HG02870 (cell line): ENCODE measurements around the gene FAM78B.

Source experiments
- ATAC-seq: cut with Tn5 transposase; IDR thresholded peaks from one replicate; pipeline ENCODE4 v1.9.1; 2021; ENCODE audit warnings: mild to moderate bottlenecking, moderate library complexity; ENCODE audit not compliant: unreplicated experiment

The FAM78B gene, protein sequence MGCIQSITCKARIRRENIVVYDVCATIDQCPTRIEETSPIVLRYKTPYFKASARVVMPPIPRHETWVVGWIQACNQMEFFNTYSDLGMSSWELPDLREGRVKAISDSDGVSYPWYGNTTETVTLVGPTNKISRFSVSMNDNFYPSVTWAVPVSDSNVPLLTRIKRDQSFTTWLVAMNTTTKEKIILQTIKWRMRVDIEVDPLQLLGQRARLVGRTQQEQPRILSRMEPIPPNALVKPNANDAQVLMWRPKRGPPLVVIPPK

DNA sequence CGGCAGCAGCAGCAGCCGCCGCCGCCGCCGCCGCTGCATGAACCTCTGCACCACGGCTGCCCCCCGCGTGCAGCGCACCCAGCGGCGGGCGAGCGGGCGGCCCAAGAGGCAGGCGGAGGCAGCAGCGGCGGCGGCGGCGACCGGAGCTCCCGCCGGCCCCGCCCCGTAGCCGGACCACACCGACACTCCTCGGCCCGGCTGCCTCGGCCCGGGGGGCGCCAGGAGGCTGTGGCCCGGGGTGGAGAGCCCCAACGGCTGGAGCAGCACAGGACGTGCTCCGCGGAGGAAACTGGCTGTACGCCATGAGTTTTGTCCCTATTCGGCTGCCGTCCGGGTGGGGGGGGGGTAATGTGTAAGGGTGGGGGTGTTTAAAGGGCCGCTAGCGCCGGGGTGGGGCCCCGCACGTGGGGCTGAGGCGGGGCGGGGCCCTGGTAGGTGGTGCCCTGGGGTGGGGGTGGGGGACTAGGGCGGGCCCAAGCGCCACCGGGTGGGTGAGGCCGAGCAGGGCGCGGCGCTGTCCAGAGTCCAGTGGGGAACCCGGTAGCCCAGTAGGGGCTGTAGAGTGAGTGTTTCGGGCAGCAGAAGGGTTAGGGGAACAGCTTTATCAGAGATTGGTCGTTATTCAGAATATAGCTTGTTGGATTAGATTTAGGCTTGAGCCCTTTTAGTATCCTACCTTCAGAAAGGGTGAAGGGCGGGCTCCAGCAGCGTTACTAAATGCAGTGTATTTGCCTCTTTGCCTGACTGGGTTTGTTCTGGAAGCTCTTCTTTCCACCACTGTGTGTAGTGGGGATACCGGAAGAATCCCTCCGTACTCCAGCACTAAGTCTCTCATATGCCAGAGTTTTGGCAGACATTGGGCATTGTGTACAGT, at the start of gene FAM78B:
FAM78B (minus strand) TSS at position 304 of the 874 bp plus-strand sequence. CDS start 753 bp downstream, outside the sequence.
- ATAC-seq, result peak; percentile 26

DNA sequence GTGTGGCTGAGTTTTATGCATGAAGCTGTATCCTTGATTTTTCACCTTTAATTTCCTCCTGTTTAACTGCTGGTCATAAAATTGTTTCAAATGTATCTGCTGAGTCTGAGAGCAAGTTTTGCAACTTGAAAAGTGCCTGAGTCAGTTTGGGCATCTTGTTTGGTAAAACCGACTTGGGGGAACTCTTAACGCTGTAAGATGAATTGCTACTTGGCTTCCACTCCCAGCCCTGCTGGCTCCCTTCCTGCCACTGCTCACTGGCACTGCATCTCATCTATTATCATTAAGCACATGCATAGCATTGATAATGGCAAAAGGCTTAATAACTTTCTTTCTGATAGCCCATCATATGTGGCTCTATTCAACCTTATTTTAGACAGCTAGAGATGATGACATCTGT, 35.7 kb upstream of the FAM78B start:
- ATAC-seq, result no peak

DNA sequence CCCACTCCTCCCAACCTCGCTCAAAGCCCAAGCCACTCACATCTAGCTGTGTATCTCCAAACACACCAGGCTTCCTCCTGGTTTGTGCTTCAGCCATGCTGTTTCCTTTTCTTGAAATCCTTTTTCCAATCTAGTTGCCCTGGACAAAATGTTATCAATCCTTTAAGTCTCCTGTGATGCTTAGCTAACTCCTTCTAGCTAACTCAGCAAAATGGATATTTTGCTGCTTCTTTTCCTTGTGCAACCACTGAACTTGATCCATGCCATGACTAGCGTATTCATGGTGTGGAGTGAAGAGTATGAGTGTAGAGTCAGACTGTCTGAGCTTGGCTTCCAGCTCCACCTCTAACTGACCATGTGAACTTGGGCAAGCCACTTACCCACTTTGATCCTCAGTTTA, 33.9 kb upstream of the FAM78B start:
- ATAC-seq, result no peak

DNA sequence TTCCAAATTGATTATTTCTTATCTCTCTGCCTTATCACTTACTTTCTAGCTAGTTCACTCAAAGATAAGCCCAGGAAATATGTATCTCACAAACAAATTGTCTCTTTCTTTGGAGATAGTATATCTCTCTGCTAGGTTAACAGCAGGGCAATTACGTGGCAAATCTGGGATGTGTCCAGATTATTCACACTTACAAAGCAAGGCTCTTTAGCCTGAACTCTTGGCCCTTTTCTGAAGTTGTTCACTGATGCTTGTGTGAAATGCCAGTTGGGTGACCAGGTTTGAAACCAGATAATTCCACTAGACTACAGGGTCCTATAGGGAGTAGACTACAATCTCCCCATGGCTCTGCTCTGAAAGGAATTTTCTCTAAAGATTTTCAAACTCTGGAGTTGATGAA, 30.8 kb upstream of the FAM78B start:
- no peak for ATAC-seq

DNA sequence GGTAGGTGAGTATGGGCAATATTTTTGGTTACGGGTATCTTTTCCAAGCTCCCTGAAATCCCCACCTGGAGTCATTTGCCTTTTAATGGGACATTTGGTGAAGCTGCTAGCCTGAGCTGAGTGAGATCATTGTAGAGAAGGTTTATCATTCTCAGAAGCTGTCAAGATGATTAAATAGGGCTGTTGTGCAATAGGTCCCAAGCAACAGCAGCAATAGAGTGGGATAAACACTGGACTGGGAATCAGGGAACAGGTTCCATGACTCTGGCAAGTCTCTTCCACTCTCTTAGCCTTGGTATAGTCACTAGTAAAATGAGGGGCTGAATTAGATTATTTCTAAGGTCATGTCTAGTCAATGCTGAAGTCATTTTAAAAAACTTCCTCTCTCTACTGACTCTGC, 30.3 kb upstream of the FAM78B start:
- ATAC-seq, result no peak

DNA sequence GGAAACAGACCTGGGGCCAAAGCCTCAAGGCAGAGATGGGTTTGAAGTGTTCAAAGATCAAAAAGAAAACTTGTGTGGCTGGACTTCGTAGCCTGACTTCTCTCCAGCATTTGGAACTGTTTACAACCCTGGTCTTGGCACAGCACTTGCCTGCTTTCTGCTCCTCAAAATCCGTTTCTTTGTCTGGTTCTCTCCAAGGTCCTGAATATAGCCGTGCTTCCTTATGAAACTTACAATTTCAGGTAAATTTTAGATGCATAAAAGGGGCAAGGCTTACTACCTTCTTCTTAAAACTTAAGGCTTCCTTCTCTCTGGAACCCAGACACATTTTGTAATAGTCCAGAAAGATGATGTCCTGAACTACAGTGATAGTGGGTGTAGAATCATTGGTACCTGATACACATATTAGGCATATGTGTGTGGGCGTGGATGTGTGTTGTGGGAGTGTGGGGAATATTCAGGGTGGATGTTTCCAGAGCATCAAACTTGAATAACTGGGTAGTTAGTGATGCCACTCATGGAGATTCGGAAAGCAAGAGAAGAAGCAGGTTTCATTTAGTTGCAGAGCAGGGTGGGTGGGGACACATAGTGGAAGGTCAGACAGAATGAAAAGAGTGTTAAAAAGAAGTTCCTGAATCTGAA, 26.4 kb upstream of the FAM78B start:
- no peak for ATAC-seq

DNA sequence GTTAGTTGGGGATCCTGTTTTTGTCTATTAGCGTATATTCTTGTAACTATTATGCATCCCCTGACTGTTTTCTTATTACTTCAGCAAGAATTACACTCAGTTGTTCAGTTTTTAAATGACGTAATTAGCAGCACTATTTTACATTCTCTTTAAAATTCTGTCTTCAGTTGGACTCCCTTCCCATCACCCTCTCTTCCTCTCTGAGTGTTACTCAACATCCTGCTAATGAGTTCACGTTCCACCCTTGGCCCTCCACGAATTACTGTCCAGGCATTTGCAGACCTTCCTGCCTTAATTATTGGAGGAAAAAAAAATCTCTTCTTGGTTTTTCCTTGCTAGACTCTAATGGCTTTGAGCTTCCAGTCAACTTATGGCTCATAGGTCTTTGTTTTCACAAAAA, 23.6 kb upstream of the FAM78B start:
- ATAC-seq, result no peak

DNA sequence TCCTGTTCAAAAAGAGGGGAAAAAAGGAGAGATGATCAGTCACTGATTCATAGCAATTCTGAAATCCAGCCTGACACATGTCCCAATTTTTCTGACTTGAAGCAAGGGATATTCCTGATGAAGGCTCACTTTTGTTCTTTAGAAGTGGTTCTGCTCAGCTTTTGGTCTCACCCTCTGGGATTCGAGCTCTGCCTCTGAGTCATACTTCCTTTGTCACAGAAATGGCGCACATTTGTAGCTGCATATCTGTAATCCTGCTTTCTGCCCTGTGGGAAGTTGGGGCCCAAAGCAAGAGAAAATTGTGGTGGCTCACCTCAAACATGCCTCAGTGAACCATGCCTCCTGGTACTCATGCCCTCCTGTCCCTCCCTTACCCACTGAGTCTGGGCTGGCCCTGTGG, 22.3 kb upstream of the FAM78B start:
- no peak for ATAC-seq

DNA sequence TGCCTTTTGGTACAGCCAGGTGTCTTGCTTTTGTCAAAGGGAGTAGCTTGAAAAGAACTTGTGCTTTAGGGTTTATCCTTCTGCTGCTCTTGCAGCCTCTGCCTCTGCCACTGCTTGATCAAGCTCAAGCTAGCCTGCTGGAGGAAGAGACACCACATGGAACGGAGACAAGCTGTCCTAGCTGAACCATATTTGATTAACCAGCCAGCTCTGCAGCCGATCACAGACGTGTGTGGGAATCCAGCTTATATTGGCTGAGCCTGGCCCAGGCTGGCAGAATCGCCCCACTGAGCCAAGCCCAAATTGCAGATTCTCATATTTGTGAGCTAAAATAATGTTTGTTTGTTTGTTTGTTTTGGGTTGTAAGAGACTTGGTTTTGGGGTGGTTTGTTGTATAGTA, 18.7 kb upstream of the FAM78B start:
- ATAC-seq, result no peak

DNA sequence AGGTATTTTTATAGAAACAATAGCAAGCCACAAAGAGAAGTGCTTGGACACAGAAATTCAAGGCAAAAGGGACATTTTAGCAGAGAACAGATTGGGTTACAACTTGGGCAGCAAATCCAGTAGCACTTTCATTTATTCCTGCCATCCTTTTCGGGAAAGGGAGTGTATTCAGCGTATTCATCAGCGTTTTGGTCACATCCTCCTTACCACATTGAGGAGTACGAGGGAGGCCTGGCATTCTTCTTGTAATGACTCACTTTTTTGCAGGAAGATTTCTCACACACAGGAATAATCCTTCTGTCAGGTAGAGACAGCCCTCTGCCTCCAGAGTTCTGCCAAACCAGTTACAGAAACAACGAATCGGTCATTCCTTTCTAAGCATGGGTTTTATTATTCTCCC, 18.1 kb upstream of the FAM78B start:
- no peak for ATAC-seq

DNA sequence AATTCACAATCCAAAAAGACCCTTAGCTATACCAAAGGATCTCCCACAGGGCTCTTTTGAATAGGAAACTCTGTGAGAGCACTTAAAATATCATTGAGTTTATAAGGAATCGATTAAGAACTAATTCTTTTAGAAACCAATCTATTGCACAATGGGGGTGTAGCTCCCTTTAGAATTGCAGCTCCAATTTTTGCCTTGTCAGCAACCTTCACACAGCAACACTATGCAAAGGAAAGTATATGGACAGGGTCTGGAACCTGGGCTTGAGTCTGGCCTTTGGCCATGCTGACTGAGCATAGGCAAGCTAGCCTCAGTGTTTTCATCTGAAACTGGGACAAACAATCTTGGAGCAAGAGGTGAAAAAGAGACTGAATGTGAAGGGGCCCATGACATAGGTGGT, 17.2 kb upstream of the FAM78B start:
- ATAC-seq, result no peak

DNA sequence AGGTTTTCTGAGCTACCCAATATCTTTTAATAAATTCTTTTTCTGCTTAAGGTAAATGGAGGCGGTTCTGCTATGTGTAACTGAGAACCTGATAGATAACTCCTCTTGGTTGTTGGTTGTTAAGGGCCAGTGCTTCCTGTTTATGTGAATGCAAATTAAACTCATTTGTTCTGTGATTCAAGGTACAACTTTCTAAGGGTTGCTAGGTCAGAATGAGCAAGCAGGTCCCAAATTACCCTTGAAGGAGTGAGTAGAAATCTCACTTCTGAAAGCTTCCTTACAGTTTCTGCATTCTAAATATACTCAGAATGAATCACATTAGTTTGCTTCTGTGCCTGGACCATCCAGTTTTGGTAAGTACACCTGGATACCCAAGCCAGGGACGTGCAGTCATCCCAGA, 15.5 kb upstream of the FAM78B start:
- peak; percentile 82 for ATAC-seq

DNA sequence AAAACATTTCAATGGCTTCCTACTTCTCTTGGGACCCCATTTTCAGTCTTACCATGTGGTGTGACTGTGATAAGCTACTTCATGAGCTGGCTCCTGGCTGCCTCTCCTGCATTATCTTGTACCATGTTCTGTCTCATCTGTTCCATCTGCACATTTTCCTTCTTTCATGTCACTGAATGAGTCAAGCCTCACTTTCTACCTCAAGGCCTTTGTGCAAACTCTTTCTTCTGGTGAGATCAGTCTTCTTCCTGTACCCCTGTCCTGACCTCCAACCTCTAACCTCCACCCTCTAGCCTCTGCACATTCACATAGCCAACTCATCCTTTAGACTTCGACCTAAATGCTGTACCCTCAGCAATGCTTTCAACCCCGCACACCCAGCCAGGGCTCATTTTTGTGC, 9.6 kb upstream of the FAM78B start:
- ATAC-seq, result no peak

DNA sequence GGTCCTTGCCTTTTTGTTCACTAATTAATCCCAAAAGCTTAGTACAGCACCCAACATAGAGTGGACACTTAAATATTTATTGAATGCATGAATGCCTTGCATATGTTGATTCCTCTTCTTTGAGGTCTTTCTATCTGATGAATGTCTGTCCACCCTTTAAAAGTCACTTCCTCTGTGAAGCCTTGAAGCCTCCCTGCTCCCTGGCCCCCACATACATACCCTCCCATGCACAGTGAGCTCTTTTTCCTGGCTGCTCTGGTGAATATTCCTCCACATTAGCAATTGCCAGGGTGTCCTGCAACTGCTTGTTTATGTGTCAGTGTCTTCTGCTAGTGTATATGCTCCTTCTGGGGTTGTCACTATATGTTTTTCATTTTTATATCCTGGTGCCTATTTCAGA, 8.2 kb upstream of the FAM78B start:
- no peak for ATAC-seq

DNA sequence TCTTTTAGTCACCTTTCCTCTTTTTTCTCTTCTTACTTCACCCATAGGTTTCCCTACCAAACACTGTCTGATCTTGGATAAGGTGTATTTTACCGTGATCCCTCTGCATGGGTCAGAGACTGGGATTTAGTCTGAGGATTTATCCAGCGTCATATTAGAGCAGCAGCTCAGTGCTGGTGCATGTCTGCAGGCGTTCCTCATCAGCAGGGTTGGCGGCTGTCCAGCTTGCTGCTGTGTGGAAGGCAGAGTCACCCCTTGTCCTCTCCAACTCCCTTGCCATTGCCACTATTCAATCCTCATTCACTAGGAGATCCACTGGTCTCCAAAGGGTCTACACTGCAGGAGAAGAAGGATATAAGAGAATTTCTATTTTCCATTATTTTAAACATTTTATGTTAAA, 7.3 kb upstream of the FAM78B start:
- ATAC-seq, result no peak

DNA sequence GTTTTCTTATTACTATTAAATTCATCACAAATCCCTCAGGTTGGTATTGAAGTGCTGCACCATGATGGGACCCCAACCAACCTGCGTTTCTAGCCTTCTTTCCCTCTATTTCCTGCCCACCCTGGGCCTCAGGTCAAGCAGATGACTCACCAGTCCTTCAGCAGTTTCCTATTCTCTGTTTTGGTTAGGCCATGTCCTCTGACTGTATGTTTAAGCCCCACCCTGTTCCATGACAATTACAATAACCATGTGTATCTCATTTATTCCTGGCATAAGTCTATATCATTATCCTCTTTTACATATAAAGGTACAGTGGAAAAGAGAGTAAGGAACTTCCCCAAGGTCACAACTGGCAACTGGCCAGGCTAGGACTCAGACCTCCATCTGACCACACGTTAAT, 5.3 kb upstream of the FAM78B start:
- no peak for ATAC-seq

DNA sequence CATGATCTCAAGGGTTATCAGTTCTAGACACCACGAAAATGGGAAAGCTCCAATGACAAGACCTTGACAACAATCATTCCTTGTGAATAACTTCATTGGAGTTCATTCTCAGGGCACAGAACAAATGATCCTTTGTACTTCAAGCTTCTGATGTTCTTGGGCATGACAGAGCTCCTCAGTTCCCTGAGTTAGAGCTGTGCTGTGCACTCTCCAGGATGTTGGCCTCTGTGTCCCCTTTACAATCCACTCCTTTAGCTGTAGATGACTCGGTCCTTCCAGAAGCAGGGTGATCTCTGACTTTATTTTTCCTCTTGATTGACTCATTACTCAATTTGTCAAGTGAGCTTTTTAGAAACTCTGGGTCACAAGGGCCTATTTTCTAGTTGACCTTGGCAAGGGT, 3.9 kb upstream of the FAM78B start:
- ATAC-seq, result no peak

DNA sequence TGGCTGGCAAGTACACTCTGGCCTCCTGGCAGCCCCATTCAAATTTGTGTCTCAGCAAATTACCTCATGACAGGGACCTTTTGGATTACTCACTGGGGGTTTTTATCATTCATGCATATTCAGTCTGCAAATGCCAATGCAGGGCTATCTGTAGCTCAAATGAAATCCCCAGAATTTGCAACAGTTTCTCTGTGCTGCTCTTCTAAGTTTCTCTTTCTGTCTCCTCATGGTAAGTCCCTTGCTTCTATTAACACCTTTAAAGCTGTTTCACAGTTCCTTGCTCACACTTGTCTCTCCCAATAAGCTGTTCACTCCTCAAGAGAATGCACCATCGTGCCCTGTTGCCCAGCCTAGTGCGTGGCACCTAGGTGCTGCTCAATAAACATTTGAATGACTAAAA, 3.3 kb upstream of the FAM78B start:
- peak; percentile 58 for ATAC-seq

DNA sequence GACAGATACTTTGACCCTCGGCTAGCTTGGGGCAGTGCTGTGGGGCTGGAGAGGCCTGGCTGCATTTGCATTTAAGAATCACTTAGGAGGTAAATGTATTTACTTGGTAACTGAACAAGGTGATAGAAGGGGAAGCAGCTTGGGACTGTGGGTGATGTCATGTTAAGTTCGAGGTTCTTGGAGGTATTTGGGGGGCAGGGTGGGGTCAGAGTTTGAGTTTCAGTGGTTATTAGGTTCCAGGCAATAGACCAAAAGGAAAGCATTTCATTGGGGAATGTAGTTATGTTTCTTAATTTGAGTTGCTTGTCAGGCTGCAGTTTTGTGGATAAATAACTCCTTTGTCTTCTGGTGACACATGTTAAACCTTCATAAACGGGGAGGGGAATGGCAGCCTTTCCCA, 2.4 kb upstream of the FAM78B start:
- no peak for ATAC-seq

DNA sequence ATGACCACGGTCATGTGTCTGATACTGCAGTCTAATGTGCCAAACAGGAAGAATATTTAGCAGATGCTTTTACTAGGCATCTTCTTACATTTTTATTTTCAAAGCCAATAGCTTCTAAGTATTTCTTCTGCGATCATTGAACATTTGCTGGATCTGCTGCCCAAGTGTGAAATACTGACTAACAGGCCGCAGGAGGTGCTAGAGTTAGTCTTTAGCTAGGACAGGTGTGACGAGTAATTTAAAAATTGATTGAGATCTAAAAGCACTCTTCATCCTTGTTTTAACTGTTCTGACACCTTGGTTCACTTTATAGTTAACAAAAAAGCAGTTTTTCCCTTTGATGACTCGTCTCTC, 748 bp upstream of the FAM78B start:
- no peak for ATAC-seq

DNA sequence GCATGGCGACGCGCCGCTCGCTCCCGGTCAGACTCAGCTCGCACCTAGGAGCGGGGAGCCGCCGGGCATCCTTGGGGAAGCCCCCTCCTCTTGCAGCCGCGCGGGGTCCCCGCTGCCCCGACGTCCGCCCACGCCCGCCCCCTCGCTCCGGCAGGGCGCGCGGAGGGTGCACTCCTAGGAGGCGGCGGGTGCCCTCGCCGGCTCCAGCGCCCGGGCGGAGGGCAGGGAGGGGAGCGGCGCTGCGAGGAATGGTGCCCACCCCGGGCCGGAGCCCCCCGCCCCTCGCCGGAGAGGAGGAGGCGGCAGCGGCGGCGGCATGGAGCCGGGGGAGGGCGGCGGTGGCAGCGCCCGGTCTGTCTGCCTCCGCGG, 488 bp downstream of the FAM78B start:
- ATAC-seq, result no peak

DNA sequence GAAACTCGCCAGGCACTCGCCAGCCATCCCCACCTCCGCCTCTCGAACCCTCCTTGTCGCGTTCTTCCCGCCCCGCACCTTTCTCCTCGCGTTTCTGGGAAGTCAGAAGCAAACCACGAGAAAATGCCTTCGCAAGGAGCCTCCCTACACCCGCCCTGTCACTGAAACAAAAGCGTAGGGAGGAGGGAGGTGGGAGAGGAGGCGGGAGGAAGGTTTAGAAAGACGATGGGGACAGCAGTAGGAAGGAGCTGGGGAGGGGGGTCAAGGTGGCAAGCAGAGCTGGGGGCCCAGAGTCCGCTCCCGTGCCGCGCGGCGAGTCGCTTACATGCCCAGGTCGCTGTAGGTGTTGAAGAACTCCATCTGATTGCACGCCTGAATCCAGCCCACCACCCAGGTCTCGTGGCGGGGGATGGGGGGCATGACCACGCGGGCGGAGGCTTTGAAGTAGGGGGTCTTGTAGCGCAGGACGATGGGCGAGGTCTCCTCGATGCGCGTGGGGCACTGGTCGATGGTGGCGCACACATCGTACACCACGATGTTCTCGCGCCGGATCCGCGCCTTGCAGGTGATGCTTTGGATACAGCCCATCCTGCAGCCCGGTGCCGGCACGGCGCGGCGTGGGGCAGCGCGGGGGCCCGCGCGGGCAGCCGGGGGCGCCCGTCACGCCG, 1.0 kb downstream of the FAM78B start:
- ATAC-seq, result no peak
